PFSK-1 (cell line): Measurements from ENCODE around the gene ABCF2.

Source experiments
- POLR2AphosphoS5 ChIP-seq: IDR thresholded peaks from 2 replicates; pipeline ENCODE4 v1.6.1; 2012; ENCODE audit warnings: low read depth, mild to moderate bottlenecking, control low read depth, low read length, moderate library complexity
- SIN3A ChIP-seq: IDR thresholded peaks from 2 replicates; pipeline ENCODE4 v1.6.1; 2012; ENCODE audit warnings: mild to moderate bottlenecking, low read length, moderate library complexity, borderline replicate concordance; ENCODE audit not compliant: insufficient read depth
- TAF1 ChIP-seq: IDR thresholded peaks from 2 replicates; pipeline ENCODE4 v1.6.1; 2012; ENCODE audit warnings: low read length, control low read depth, borderline replicate concordance; ENCODE audit not compliant: insufficient read depth

GRCh38 chr7:151256410-151257045 lies 29.5 kb upstream of the ABCF2 start:
- no peak for TF ChIP-seq SIN3A
- no peak for TF ChIP-seq POLR2AphosphoS5
- no peak for TF ChIP-seq TAF1
